LNCAP (cell line): Measurements from ENCODE around the gene PTRHD1.
A peak's percentile ranks its signal among the peaks of the same experiment; 100 is the strongest.

Source experiments
- CTCF ChIP-seq: fragments of 450-650 bp; IDR thresholded peaks from 2 replicates; pipeline ENCODE4 v1.5.1; 2017; ENCODE audit warnings: mild to moderate bottlenecking

PTRHD1 gene

DNA sequence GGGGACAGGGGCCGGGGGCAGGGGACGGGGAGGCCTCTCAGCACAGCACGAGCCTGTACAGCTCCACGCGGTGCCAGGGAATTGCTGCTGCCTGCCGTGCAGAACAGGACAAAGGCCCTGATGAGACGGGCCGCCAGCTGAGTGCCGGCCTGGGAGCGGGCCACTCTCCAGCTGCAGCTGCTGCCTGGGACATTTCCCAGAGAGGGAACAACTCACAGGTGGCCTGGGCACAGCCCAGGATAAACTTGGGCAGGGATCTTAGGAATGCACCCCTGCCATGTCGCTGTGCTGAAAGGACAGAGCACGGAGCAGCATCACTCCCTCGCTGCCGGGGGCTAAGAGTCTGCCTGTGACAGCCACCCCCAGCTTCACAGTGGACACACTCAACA is 38.9 kb upstream of the PTRHD1 start:
- no peak for TF ChIP-seq CTCF

DNA sequence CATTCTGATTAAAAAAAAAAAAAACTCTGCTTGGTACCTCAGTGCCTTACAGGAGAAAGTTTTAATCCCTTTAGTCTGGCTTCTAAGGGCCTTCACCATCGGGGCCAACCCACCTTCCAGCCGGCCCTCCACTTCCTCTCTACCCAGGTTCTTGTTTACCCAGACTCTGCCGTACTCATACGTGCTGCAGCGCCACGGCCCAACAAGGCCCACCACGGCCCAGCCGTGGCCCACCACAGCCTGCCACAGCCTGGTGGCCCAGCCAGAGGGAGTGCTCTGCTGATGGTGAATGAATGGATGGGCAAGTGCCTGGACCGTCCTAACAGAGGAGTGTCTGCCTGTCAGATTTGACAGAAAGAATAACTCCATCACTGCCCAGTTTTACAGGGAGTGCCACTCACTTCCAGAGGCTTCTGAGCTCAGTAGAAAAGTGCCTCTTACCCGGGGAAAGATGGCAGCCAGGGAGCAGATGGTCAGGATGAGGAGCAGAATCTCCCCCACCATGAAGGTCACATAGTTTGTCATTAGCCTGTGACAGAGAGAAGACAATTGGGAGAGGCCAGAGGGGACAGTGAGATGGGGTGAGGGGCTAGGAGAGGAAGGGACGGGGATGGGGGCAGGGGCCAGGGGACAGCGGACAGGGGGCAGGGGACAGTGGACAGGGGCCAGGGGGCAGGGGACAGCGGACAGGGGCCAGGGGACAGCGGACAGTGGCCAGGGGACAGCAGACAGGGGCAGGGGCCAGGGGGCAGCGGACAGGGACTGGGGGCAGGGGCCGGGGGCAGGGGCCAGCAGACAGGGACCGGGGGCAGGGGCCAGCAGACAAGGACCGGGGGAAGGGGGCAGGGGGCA is 38.3 kb upstream of the PTRHD1 start:
- no peak for TF ChIP-seq CTCF

DNA sequence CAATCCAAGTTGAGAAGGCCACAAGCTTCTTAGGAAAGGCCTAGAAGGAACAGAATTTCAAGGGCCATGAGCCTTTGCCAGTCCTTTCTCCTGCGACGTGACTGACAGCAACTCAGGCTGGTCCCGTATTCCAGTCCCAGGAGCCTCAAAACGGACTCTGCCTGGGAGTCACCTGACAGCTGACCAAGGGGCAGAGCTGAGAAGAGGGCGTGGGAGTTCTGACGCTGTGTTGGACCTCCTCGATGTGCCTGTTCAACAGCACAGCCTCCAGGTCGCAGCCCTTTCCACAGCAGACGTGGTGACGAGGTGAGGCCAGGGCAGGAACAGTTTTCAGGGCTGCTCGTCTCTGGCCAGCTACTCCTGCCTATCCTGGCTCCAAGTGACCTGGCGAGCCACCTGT is 37.6 kb upstream of the PTRHD1 start:
- no peak for TF ChIP-seq CTCF

- no peak for TF ChIP-seq CTCF
Measured at GRCh38 chr2:24830351-24830750, 37.2 kb upstream of the PTRHD1 start.

DNA sequence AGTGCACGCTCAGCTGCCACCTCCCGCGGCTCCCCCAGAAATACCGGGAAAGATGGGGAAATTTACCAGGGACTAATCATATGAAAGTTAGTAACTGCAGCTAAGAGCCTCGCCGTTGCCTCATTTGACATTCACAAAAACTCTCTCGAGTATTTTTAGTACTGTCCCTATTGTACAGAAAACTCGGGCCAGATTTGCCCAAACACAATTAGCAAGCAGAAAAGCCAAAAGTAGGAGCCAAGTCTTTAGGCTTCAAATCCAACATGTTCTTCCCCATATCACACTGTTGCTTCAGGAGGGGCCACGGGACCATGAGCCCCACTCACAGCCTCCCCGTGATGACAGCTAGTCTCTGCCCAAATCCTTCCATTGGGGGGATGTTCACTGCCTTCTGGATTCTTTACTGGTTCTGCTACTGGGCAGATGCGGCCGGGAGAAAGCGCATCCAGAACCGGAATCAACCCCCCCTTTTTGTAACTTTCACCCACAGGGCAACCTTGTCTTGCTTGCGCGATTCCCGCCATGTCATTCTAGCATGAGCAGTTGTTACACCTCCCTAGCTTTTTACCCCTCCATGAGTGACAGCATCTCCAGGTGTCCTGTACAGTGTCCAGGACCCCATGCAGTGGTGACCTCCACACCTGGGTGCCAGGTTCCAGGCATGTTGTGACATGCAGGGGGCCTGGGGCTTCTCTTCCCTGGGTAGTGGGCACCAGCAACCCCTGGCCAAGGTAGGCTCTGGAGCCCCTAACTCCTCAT is 35.2 kb upstream of the PTRHD1 start:
- TF ChIP-seq CTCF, result no peak

GRCh38 chr2:24827321-24828237 is 34.4 kb upstream of the PTRHD1 start:
- peak; percentile 74 for TF ChIP-seq CTCF

DNA sequence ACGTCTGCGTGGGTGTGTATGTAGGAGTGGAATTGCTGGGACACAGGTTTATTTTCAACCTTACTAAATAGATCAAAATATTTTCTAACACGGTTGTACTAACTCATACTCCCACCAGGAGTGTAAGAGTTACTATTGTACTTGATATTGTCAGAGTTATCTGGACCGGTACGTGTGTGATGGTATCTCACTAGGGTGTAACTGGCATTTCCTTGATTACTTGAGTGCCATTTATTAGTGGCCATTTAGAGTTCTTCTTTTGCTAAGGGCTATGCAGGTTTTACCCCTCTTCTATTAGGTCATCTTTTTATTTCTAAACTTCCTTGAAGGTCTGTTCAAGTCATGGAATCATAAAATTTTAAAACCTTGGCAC is 33.6 kb upstream of the PTRHD1 start:
- no peak for TF ChIP-seq CTCF
